HG02571 (cell line): ENCODE measurements around the gene NFATC2.
A peak's percentile ranks its signal among the peaks of the same experiment; 100 is the strongest.
"Not testable (repeated sequence)": the region's sequence is repeated elsewhere in the genome, so short reads cannot be mapped to it uniquely, and the experiment has no call there.

Experiments
- ATAC-seq: cut with Tn5 transposase; IDR thresholded peaks from one replicate; pipeline ENCODE4 v1.9.1; 2021; ENCODE audit warnings: mild to moderate bottlenecking, moderate library complexity; ENCODE audit not compliant: unreplicated experiment

NFATC2 gene

GRCh38 chr20:51541189-51542032 is 1.1 kb downstream of the NFATC2 start:
- ATAC-seq = no peak

DNA sequence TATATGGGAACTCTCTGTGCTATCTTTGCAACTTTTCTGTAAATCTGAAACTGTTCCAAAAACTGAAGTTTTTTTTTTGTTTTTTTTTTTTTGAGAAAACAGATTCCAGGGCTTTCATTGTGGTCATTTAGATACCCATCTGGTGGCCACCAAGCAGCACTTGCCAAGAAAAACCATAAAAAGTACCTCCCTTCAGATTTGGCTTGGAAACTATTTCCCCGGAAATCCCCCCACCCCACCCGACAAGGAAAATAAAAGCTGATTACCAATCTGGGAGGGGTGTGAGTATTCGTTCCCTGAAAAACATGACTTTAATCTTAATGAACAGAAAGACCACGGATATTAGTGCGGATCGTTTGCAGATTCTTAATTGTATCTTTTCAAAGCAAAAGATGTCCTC is 1.9 kb downstream of the NFATC2 start:
- ATAC-seq = no peak

DNA sequence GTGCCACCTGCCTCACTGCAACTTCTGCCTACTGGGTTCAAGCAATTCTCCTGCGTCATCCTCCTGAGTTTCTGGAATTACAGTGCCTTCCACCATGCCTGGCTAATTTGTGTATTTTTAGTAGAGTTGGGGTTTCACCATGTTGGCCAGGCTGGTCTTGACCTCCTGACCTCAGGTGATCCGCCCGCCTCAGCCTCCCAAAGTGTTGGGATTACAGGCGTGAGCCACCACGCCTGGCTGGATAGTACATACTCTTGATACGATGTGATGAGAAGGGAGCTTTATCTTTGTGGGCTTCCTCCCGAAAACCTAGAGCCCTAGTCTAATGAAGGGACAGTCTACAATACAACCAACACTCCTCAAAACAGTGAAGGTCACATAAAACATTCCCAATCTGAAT is 2.4 kb downstream of the NFATC2 start:
- ATAC-seq = not testable (repeated sequence)

DNA sequence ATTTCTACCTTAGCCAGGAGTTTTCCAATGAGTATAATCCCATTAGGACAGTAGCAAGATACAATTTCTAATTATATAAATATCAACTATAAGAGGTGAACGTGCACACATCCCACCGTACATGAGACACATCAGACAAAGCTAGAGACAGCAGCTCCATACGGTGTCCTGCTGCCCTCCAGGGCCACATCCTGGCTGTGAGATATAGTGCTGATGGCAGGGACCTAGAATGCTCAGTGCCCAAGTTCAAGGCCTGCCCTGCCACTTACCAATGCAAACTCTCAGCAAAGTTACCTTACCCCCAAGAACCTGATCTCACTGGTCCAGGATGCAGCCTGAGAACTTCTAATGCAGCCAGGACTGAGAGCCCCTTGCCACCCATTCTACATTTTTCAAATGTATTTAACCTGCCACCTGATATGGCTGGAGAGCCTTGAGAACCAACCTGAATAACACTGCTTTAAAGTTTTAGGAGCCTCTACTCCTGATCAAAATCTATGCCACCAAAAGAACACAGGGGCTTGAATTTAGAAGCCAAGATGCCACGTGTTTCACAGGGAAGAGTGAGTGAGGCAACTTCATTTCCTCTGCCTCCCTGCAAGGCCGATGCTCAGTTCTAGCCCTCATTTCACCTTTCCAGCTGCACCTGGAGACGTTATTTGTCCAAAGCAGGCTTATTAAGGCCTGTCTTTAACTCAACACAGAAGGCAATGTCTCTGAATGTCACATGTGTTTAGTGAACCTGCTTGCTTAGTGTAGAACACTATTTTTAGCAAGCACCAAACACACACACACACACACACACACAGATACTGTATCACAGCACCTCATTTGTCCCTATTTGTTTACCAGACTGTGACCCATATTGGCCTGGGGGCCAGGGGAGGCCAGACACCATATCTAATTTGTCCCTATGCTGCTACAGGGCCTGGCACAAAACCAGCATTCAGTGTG is 6.1 kb downstream of the NFATC2 start:
- ATAC-seq = no peak

- ATAC-seq = no peak
Measured at GRCh38 chr20:51535674-51536073, 6.8 kb downstream of the NFATC2 start.

GRCh38 chr20:51535075-51535386 is 7.5 kb downstream of the NFATC2 start:
- ATAC-seq = no peak

DNA sequence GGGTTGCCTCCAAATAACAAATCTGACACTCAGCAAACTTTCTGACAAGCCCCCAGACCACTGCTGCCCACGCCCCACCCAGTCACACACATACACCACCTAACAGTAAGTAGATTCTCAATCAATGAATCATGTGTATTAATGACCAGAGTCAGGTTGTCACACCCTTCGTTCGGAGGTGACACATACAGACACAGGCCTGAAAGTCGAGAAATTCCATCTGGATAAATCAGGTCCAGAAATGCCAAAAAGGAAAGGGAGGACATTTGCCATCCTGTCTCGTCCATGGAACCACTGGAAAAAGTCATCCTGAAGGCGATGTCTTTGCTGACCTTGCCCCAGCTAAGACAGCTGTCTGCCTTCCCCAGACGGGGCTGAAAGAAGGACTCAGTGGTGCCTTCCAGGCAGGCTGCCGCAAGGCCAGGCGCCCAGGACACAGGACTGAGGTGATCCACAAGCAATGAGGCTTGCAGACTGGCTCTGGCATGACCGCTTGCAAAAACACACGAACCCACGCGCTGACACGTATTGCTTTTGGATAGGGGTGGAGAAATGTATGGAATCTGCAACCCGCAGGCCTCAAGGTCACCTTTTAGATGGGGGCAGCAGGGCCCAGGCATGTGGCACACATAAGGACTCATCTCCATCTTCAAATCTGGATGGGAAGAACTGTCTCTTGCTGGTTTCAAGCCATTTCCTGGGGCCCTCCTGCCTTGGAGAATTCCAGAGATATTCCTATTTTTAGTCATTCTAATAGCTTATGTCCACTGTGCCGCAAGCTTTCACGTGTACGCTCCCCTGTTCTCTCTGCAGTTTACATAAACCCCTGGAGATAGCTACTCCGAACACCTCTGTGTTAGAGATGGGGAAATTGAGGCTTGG is 9.0 kb downstream of the NFATC2 start:
- ATAC-seq = no peak

DNA sequence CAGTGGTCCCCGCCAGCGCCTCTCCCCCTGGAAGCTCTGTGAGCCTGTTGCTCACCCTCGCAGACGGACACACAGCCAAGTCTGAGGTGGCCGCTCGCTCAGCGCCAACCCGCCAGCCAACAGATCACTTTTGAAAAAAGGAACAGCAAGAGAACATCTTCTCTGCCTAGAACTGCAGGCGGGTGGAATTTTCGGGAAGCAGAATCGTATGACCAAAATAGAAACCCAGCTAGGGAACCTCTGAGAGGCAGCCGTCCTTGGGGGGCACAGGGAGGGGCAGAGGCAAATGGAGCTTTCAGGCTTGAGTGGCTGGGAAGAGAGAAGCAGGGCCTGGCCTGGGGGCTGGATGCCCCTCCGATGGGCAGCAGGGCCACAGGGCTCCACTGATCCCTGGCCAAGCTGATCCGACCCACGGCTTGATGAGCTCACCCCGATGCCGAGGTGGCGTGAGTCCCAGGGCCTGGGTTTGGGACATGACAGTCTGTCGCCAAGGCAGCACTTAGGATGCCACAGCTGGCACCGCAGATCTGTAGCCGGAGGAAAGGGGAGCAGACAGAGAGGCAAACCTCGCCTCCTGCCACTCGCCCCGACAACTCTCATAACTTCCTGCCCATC is 9.8 kb downstream of the NFATC2 start:
- no peak for ATAC-seq

DNA sequence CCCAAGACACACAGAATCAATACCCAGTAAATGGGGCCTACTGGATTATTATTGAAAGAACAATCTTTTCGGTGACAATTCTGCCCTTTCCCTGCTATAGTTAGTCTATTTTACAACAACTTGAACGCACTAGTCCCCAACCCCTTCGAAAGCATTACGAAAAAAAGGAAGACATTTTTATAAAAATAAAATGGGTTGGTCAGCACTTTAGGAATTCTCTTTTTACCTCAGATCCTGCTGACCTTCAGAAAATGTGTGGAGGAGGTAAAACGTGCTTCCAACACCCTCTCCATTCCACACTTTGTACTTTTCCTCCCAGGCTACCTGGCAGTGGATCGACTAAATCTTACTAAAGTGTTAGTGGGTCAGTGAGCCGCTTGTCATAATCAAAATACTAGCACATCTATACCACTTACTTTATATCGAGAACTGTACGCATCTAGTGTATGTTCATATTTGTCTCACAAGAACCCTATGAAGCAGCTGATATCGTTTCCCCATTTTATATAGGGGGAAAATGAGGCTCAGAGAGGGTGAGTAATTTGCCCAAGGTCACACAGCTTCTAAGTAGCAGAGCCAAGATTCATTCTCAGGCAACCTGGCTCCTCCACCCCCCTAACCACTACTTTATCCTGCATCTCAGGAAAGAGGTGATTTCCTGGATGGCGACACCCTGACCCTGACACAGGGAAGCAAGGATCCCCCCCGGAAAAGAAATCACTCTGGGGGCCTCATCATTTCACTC is 10.6 kb downstream of the NFATC2 start:
- no peak for ATAC-seq

DNA sequence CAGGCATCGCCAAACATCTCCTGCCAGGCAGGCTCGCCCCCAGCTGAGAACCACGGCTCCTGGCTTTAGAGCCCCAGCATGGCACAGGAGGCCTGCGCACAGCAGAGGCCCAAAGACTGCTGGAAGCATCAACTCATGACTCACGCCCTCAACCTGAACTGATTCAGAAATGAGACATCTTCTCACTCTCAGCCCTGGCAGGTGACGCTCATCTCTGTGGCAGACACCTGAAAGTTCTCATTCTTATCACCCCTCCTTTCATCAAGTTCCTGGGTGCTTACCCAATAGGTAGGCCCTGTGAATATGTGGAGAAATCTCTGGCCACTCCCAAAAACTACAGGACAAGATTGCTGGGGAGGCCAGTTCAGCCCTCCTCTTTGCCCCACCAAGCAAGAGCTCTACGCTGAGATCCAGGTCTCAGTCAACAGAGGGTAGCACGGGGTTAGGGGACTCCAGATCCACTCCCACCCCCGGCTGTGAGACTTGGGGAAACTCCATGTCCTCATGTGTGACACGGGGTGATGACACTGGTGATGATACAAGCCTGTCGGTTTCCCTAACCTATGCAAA is 11.3 kb downstream of the NFATC2 start:
- ATAC-seq = peak; percentile 55

- ATAC-seq = no peak
Measured at GRCh38 chr20:51529758-51530157, 12.8 kb downstream of the NFATC2 start.

GRCh38 chr20:51529081-51529681 is 13.3 kb downstream of the NFATC2 start:
- no peak for ATAC-seq

DNA sequence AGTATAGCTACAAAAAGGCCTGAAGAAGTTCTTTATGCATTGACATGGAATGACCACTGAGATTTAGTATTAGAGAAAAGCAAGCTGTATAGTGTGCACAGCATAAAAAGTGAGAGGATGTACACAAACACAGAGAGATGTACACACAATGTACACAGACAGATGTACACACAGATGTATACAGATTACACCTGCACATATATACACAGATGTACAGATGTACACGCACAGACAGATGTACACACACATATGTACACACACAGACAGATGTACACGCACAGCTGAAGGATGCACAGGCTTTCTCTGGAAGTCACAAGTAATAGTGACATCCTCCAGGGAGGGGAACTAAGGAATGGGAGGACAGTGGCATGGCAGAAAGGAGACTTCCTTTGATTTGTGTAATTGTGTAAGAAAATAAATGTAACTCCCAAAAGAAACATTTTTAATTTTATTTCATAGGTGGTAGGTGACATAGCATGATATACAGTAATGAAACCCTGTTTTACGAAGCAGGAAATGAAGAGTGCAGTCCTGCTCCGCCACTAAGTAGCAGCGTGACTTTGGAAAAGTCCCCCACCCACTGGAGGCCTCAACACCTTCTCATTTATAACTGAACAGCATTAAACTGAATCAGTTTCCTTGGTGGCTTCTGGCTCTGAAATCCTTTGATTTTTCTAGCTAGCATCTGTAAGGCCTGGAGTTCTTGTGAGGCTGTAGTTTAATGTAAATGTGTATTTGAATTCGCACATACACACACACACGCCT is 14.1 kb downstream of the NFATC2 start:
- ATAC-seq = no peak

DNA sequence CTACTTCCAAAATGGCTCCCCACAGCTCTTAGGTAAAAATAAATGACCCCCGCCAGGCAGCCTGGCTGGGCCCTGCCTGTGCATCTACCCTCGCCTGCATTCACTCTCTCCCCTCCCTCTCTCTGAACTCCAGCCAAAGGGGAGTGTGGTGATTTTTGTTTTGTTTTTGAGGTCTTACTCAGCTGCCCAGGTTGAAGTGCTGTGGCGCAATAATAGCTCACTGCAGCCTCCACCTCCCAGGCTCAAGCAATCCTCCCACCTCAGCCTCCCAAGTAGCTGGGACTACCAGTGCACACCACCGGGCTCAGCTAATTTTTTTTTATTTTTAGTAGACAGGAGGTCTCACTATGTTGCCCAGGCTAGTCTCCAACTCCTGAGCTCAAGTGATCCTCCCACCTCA is 15.8 kb downstream of the NFATC2 start:
- ATAC-seq = no peak

DNA sequence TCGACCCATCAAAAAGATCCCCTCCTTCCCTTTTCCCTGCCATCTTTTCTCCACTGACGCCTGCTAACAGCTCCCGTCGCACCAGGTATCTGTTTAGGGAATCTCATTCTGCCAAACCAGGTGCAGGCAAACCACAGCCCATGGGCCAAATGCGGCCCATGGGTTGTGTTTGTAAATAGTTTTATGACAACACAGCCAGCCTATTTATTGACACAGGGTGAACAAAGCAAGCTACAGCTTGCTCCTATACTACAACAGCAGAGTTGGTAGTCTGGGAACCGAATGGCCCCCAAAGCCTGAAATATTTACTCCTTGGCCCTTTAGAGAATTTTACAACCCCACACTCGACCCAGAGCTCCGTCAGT is 16.4 kb downstream of the NFATC2 start:
- no peak for ATAC-seq

GRCh38 chr20:51525241-51526105 is 17.0 kb downstream of the NFATC2 start:
- ATAC-seq = no peak

- no peak for ATAC-seq
Measured at GRCh38 chr20:51523276-51524013, 19.1 kb downstream of the NFATC2 start.
